ENCODE data around the gene AFAP1L2.

GRCh38 chr10:114316744-114317143 is 87.6 kb downstream of the AFAP1L2 start:
- TF ChIP-seq CTCF (IDR thresholded peaks at IDR 0.05) (no peak), POLR2A (IDR thresholded peaks at IDR 0.05) (no peak)

Measured in prostate gland (tissue), 2 donors.